COR-L47 (cell line): ENCODE results near the gene TBC1D30.
"Not testable (repeated sequence)": the region's sequence is repeated elsewhere in the genome, so short reads cannot be mapped to it uniquely, and the experiment has no call there.

ENCODE experiments used
- DNase-seq: peaks from one replicate; lab custom pipeline; 2025; lab: John Stamatoyannopoulos, UW

TBC1D30 gene

DNA sequence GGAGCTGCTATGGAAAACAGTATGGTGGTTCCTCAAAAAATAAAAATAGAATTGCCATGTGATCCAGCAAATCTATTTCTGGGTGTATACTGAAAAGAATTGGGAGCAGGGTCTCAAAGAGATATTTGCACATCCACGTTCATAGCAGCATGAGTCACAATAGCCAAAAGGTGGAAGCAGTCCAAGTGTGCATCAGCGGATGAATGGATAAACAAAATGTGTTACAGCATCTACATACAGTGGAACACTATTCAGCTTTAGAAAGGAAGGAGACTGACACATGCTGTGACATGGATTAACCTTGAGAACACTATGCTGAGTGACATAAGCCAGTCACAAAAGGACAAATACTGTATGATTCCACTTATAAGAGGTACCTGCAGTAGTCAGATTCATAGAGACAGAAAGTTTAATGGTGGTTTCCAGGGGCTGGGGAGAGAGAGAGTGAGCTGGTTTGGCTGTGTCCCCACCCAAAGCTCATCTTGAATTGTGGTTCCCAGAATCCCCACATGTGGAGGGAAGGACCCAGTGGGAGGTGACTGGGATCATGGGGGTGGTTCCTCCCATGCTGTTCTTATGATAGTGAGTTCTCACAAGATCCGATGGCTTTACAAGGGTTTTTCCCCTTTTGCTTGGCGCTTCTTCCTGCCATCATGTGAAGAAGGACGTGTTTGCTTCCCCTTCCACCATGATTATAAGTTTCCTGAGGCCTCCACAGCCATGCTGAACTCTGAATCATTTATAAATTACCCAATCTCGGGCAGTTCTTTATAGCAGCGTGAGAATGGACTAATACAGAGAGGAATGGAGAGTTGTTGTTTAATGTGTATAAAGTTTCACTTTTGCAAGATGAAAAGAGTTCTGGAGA, 17.6 kb upstream of the TBC1D30 start:
- no peak for DNase-seq

DNA sequence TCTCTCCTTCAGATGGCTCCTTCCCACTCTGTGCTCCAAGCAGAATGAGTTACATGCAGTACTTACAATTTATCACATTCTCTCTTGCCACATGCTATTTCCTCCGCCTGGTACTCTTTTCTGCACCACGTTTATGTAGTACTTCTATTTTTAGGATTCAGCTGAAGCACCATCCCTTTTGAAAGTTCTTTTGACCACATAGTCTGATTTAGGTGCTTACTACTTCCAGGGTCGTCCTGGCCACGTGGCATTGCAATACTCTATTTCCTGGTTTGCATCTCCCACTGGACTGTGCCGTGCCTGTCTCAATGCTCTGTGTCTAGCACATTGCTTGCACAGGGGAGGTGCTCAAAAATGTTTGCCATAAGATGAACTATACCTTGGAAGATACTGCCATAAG, 16.3 kb upstream of the TBC1D30 start:
- DNase-seq: no peak

DNA sequence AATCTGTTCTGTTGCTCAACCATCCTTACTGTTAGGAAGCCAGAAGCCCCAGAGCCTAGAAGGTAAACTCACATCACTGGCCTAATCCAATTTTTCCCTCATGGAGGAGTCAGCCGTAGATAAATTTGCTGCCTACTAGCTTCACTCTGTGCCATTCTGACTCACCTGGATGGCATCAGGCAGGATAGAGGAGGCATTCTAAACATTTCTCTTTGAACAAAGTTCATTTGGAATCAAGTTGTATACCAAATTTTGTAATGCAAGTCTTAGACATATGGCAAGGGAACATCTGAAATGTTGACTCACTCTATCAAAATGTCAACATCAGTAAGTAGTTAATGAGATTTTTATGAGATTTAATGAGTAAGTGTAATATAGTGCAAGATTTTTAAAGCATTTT, 13.6 kb upstream of the TBC1D30 start:
- no peak for DNase-seq

DNA sequence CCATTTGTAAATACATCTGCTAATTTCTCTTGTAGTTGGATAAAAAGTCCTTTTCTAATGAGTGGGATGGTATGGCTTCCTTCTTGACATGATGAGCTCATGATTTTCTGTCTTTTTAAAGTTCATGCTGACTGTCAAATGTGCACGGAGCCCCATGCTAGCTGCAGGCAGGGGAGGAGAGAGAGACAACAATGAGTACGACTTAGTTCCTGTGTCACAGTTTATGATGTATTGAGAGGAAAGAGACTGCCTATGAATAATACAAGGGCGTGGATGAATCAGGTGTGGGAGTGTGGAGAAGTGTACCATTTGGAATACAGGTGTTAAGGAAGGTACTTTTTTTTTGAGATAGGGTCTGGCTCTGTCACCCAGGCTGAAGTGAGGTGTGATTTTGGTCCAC, 10.7 kb upstream of the TBC1D30 start:
- no peak for DNase-seq

DNA sequence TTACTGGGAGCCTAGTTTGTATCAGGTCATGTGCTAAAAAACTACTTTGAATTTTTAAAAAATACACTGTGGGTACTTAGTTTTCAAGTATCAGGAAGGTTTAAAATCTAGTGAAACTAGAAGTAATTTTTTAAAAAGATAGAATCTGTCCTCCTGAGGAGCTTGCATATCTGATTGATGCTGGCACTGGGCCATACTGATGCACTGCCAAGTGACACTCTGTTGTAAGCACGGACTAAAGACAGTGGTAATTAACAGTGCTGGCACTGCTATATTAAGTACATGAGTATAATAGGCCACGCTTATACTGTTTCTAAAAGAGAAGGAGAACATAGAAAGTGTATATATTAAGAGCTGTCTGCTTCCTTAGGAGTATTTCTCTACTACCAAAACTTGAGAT, 10.0 kb upstream of the TBC1D30 start:
- DNase-seq: peak; percentile 88

DNA sequence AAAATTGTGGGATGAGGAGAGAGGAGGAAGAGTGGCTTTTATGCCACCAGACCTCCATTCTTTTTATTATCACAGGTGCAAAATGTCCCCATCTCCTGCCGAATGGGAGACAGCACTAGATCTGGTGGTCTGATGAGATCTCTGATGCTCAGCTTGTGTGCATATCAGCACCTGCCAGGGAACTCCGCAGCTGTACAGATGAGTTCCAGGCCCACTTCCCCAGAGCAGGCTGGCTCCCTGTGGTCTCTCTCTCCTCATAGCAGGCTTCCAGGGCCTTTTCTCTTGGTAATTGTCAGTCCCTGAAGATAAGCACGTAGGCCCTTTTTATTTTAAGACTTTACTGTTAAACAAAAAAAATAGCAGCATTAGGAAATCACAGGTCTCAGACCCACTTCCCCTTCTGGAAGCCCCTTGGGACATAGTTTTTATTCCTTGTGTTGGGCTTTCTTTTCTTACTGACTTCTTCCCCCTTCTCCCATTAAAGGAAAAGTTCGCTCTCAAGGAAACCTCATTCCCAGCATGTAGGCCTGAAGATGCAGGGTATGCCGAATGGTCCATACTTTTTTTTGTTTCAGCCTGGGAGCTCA, 4.5 kb upstream of the TBC1D30 start:
- no peak for DNase-seq

DNA sequence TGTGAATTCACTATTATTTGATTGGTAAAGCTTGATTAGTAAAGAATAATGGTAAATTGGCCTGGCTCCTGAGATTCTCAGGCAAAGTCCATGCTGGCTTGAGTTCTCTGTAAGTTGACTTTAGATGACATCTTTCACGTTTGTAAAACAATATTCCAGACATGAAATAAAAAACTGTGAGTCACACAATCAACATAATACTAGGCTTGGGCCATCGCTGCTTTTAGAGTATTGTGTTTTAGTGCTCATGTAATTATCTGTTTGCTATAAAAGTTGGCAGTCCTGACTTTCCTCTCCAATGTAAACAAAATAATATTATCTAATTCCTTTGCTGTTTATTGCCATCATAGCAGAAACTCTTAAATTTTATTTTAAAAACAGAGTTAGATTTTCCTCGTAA, 3.9 kb upstream of the TBC1D30 start:
- no peak for DNase-seq

DNA sequence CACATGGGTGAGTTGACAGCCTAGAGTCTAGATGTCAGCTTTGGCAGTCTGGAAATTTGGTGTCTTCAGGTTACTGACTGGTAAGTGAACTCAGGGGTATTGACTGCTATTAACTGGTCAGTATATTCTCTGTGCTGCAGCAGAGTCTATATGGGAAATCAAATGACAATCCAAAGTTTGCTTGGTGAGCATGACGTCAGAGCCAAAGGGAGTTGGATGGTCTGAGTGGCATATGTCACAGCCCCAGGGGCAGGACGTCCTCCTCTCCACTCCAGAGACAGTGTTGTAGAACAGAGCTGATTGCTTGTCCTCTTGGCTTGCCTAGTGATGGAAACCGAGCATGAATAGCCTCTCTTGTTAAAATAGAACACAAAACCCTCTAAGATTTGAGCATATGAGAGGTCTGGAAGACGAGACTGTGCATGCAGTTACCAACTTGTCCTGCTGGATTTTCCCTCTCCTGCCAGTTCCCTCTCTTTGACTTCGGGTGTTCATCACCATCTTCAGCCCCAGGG, 3.3 kb upstream of the TBC1D30 start:
- no peak for DNase-seq

DNA sequence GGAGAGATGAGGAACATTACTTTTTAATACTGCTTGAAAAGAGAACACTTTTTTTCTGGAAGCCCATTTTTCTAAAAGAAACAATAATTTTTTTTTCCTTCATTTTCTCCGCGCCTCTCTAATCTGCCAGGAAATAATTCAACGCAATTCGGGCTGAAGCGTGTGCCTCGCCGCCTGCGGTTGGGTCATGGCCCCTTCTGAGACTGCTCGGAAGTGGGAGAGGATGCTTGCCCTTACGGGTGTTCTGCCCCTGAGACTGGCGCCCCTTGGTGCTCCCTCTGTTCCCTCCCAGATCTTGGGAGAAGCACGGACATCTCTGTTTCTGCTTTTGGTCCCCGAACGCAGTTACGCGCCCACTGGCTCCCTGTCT, 332 bp upstream of the TBC1D30 start:
- DNase-seq: no peak

DNA sequence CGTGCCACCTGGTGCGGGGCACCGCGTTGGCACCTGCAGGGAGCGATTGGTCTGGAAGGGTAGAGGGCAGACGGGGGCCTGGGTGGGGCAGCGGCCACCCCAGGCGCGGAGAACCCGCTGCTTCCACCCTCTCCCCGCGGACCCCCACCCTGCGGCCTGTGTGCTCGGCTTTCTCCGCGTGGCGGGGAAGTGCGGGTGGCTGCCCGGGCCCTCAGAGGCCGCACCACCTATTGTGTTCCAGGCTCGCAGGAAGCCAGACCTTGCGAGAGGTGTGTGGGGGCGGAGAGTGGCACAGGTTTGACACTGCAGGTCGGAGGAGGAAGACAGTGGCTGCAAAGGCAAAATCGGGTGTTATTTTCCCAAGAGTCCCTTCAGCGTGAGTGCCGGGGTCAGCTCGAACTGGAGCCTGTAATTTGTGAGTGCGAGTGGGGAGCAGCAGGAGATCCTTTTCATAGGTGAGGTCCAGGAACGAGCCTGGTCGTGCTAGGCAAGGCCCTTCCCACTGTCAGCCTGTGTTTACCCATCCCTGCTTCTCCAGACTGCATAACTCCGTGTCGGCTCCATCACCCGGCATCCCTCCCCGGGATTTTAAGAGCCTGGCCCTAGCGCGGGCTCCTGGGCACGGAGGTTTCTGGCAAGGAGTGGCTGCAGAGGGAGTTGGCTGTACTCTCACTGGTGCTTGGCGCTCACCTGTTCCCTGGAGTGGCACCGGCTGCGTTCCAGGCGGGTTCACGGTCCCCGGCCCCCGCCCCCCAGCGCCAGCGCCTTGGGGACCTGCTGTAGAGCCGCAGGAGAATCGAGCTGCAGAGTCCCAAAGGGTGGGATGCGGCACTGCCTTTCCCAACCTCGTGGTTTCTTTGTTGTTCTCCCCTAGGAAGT, 935 bp downstream of the TBC1D30 start:
- DNase-seq: peak; percentile 71

DNA sequence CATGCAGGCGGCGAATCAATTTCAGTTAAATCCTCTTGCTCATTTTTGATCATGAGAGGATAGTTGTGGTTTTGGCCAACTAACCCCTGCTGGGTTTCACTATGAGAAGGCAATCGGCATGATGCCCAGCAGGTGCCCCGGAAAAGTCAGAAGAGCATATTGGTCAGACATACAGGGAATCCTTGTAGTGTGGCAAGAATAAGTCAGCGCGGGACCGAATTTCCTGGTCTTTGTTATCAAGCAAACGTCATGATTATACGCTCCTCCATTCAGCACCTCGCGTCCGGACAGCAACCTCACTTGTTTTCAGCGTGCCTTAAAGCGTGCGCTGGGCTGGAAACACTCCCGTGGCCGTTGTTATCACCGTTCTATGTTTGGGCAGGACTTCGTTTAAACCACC, 1.8 kb downstream of the TBC1D30 start:
- DNase-seq: peak; percentile 81

DNA sequence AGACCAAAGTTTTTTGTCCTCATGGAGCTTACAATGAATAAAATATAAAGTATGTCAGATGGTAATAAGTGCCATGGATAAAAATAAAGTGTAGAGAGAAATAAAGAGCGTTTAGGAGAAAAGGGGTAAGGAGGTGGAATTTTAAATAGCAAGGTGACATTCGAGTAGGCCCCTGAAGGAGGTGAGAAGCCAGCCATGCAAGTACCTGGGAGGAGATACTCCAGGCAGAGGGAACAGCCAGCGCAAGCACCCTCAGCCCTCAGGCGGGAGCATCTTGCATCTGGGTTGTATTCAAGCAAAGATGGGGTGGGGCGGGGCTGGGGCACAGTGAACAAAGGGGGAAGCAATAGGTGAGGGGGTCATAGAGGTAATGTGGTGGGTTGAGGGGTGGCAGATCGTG, 4.3 kb downstream of the TBC1D30 start:
- DNase-seq: no peak

DNA sequence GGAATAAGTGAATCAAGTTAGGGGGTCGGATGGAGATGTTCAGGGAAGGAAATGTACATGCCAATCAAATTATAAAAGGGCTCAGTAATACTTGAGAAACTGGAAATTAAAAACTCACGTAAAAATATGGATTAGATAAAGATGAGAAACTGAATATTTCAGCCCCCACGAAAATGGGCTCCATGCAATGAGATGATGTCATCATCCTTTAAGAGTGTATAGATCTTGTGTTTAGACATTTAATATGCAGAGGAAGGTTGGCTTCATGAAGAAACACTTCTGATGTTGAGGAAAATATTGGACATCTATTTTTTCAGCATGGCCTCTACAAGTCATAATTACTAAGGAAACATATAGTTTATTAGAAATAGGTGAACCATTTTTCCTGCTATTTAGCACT, 9.5 kb downstream of the TBC1D30 start:
- DNase-seq: no peak

DNA sequence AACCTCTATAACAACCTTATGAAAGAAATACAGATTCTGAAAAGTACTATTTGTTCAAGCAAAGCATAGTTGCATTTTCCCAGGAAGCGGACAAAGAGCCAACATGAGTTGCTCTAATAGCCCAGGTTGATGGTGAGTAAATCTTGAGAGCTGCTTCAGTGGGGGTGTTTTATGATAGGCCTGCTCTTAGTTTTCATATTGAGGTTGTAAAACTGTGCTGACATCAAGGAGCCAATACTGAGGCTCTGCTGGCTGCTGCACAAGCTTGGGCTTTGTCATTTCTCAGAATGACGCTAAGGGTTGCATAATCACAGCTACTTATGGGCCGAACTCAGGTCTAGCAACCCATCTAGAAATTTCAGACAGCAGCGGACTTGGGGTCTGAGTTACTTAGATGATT, 11.5 kb downstream of the TBC1D30 start:
- no peak for DNase-seq

DNA sequence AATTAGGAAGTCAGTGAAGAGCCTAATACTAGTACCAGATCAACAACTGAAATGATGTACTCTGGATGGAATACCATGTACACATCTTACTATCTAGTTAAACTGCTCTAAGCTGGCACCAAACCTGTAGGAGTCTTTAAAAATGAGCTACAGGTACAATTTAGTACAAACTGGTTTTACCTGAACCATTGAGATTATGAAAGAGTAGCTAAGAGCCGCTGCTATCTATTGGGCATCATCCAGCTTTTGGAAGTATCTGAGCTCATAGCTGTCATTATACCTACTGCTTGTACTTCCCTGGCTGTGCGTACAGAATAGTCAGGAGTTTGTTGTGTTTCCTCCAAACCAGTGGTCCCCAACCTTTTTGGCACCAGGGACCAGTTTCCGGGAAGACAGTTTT, 12.4 kb downstream of the TBC1D30 start:
- no peak for DNase-seq

DNA sequence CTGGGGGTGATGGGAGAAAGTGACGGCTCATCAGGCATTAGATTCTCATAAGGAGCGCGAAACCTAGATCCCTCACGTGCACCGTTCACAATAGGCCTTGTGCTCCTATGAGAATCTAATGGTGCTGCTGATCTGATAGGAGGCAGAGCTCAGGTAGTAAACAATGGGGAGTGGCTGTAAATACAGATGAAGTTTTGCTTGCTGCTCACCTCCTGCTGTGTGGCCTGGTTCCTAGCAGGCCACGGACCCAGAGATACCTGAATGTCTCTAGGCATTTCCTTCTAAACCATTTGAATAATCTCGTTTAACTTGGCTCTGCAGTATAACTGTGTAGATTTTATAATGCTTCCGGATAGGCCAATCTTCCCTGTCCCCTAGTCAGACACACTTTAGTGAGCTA, 13.0 kb downstream of the TBC1D30 start:
- no peak for DNase-seq

DNA sequence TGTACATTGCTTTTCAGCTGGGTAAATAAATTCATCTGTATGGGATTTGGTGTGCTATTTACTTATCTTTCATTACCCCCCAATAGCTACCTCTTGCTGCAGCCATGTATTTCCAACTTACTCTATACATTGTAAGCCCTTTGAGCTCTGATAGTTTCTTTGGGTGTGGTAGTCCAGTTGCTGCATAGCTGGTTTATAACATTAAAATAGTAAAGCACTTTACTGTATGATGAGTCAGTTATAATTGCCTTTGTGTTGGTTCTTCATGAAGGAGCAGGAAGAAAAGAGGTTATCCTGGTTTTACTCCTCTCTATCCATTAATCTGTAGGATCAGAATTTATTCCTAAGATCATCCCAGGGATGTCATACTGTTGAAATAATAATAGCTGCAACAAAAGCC, 15.7 kb downstream of the TBC1D30 start:
- DNase-seq: no peak

DNA sequence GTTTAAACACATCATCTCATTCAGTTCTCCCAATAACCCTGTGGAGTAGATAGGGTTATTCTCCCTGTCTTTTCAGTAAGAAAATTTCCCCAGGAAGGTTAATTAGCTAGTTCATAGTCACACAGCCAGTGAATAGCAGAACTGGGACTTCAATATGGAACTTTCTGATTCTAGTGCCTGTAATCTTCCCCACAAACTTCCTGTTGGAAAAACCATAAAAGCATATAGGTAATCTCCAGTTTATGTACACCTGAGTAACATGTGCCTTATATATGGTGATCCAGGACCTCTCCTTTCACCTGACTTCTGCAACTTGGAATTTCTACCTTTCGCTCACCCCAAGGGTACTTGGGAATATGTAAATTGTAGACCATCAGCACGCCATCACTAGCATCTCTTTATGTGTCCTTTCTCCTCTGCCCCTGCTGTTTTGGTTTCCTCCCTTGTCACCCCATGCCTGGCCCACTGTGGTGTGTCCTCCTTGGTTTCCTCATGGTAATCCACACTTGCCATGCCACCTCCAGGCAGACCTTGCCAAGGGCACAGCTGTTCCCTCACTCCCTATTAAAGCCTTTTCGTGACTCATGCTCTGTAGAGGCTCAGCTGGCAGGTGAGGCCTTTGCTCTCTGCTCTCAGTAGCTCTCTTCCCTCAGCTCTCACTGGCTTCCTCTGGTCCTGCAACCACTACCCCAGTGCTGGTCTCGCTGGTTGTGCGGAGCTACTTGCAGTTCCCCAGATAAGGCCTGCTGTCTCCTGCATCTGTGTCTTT, 16.7 kb downstream of the TBC1D30 start:
- no peak for DNase-seq

DNA sequence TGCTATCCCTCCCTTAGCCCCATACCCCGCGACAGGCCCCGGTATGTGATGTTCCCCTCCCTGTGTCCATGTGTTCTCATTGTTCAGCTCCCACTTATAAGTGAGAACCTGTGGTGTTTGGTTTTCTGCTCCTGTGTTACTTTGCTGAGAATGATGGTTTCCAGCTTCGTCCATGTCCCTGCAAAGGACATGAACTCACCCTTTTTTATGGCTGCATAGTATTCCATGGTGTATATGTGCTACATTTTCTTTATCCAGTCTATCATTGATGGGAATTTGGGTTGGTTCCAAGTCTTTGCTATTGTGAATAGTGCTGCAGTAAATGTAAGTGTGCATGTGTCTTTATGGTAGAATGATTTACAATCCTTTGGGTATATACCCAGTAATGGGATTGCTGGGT, 24.0 kb downstream of the TBC1D30 start:
- DNase-seq: not testable (repeated sequence)

DNA sequence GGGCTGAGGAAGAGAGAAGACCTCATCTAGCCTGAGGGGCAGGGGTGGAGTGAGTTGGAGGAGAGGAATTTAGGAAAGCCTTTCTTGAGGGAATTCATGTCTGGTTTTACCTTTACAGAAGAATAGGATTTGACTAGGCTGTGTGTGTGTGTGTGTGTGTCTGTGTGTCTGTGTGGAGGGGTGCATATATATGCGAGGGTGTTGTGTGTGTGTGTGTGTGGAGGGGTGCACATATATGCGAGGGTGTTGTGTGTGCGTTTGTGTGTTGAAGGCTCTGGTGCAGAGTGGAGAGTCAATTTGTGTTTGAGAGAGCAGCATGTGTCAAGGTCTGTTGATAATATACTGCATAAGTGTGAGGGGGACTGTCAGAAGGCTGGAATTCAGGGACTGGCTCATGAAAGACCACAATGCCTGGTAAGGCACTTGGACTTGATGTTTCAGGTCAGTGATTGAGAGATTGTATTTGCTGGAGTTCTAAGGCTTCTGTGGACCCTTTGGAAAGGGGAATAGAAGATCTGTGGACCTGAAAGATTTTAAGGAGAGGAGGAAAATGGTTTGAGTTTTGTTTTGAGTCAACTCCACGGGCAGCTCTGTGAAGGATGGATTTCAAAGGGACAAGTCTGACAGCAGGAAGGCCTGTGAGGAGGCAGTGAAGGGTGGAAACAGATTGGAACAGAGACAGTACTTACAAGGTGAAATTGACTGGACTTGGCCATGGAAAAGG, 34.6 kb downstream of the TBC1D30 start:
- DNase-seq: no peak

DNA sequence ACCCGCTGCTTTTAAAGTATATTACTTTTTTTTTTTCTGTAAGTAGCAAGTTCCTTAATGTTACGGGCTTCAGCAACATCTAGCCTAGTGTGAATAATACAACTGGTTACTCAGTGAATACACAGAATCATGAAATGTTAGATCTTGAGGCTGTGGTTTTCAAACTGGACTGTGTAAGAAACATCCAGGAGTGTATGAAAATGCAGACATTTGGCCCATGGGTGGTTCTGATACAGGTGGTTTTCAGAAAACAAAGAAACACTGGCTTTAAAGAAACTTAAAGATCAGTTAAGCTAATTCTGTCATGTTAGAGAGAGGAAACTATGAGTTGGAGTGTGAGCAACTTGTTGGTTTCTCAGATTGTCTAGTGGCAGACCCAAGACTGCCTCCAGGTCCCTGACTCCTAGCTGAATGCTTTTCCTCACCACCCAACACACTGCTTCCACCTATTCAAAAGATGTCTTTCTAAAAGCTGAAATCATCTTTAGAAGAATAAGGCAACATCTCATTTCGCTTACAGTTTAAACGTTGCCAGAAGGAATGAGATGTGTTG, 36.1 kb downstream of the TBC1D30 start:
- DNase-seq: no peak
